ENCODE measurements around the gene UTS2.

DNA sequence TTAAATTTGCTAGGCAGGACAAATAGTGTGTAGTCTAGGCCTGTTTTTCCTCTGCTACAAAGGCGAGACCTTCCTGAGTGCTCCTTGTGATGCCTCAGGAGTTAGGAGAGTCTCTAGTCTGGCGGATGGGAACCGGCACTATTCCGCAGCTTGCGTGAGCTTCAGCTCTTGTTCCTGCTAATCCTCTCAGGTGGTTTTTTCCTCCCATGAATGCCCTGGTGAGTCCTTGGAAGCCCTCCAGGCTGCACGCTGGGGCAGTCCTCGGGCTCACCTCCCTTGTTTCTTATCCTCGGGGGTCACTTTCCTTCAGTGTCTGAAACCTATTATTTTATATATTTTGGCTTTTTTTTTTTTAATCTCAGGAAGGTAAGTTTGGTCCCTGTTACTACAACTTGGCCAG, 28.2 kb downstream of the UTS2 start:
- TF ChIP-seq CTCF (IDR thresholded peaks at IDR 0.05; ENCODE audit: low read depth, low read length, missing input control) (no peak), ZBTB33 (IDR thresholded peaks at IDR 0.05) (no peak)
- TF ChIP-seq, protein P1, sequence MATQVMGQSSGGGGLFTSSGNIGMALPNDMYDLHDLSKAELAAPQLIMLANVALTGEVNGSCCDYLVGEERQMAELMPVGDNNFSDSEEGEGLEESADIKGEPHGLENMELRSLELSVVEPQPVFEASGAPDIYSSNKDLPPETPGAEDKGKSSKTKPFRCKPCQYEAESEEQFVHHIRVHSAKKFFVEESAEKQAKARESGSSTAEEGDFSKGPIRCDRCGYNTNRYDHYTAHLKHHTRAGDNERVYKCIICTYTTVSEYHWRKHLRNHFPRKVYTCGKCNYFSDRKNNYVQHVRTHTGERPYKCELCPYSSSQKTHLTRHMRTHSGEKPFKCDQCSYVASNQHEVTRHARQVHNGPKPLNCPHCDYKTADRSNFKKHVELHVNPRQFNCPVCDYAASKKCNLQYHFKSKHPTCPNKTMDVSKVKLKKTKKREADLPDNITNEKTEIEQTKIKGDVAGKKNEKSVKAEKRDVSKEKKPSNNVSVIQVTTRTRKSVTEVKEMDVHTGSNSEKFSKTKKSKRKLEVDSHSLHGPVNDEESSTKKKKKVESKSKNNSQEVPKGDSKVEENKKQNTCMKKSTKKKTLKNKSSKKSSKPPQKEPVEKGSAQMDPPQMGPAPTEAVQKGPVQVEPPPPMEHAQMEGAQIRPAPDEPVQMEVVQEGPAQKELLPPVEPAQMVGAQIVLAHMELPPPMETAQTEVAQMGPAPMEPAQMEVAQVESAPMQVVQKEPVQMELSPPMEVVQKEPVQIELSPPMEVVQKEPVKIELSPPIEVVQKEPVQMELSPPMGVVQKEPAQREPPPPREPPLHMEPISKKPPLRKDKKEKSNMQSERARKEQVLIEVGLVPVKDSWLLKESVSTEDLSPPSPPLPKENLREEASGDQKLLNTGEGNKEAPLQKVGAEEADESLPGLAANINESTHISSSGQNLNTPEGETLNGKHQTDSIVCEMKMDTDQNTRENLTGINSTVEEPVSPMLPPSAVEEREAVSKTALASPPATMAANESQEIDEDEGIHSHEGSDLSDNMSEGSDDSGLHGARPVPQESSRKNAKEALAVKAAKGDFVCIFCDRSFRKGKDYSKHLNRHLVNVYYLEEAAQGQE (IDR thresholded peaks at IDR 0.05), result no peak

Data from liver (tissue), 2 donors.